ENCODE results near the gene ITPKA. TPM values are rescaled to one million over a fixed set of nuclear protein-coding genes. Genes with fewer than 3 reads are reported as not detected.
"Not testable (repeated sequence)": the region's sequence is repeated elsewhere in the genome, so short reads cannot be mapped to it uniquely, and the experiment has no call there.

ITPKA gene
- total RNA-seq, 4 donors from 2014 or later: 0.75 to 12.4 (median 7.0) TPM

- in situ Hi-C loops (cut with MboI; ENCODE audit: low sequenced_read_pairs in 4 of 4): no loop called here
- ATAC-seq (peak in 1 of 2 donors; percentile 58), DNase-seq (no peak)
- no peak overlapping the region for H3K27ac ChIP-seq
- no peaks in the 10 kb centered on the region for H3K27me3 ChIP-seq
- intact Hi-C loops (cut with DNase I; ENCODE audit: low total_unique reads): no loop called here
- no peak overlapping the region for H3K4me3 ChIP-seq
- TF ChIP-seq POLR2A (IDR thresholded peaks at IDR 0.05) (no peak), CTCF (IDR thresholded peaks at IDR 0.05 in 4 of 5, conservative IDR thresholded peaks at IDR 0.05 in 1 of 5) (peak; percentile 32 to 93 (median 58))
- H3K9me3 ChIP-seq: no peaks in the 10 kb centered on the region
- no peaks in the 10 kb centered on the region for H3K4me1 ChIP-seq
- H3K36me3 ChIP-seq: peaks cover 0 to 49% of the 10 kb centered on the region in 2 donors
Observed at GRCh38 chr15:41465822-41466421, 27.8 kb upstream of the ITPKA start.

- no peaks in the 10 kb centered on the region for H3K27me3 ChIP-seq
- H3K4me1 ChIP-seq: no peaks in the 10 kb centered on the region
- in situ Hi-C loops (cut with MboI; ENCODE audit: low sequenced_read_pairs in 4 of 4) (no loop called here), intact Hi-C loops (cut with DNase I; ENCODE audit: low total_unique reads) (no loop called here)
- no peaks in the 10 kb centered on the region for H3K9me3 ChIP-seq
- no peak overlapping the region for H3K27ac ChIP-seq
- no peak for TF ChIP-seq CTCF (IDR thresholded peaks at IDR 0.05 in 4 of 5, conservative IDR thresholded peaks at IDR 0.05 in 1 of 5)
- no peak for TF ChIP-seq POLR2A (IDR thresholded peaks at IDR 0.05)
- peaks cover 0 to 52% of the 10 kb centered on the region in 2 donors for H3K36me3 ChIP-seq
- no peak for DNase-seq
- no peak overlapping the region for H3K4me3 ChIP-seq
- no peak for ATAC-seq
Observed at GRCh38 chr15:41466711-41467110, 27.0 kb upstream of the ITPKA start.

GRCh38 chr15:41469644-41470043 is 24.0 kb upstream of the ITPKA start:
- H3K4me3 ChIP-seq; H3K4me1 ChIP-seq; H3K9me3 ChIP-seq; H3K27me3 ChIP-seq; ATAC-seq; in situ Hi-C loops (cut with MboI; ENCODE audit: low sequenced_read_pairs in 4 of 4); H3K27ac ChIP-seq; intact Hi-C loops (cut with DNase I; ENCODE audit: low total_unique reads); DNase-seq: not testable (repeated sequence)
- H3K36me3 ChIP-seq: peaks cover 0 to 65% of the 10 kb centered on the region in 2 donors

GRCh38 chr15:41473418-41473817 is 20.3 kb upstream of the ITPKA start:
- Histone ChIP-seq H3K4me3 (no peak overlapping the region), H3K9me3 (no peaks in the 10 kb centered on the region), H3K27ac (no peak overlapping the region), H3K27me3 (no peaks in the 10 kb centered on the region), H3K4me1 (peaks cover 0 to 11% of the 10 kb centered on the region in 2 donors), H3K36me3 (peaks cover 0 to 81% of the 10 kb centered on the region in 2 donors)
- in situ Hi-C loops (cut with MboI; ENCODE audit: low sequenced_read_pairs in 4 of 4) (no loop called here), intact Hi-C loops (cut with DNase I; ENCODE audit: low total_unique reads) (no loop called here)
- DNase-seq (no peak), ATAC-seq (no peak)
- no peak for TF ChIP-seq POLR2A (IDR thresholded peaks at IDR 0.05)
- no peak for TF ChIP-seq CTCF (IDR thresholded peaks at IDR 0.05 in 4 of 5, conservative IDR thresholded peaks at IDR 0.05 in 1 of 5)

GRCh38 chr15:41474436-41474835 is 19.2 kb upstream of the ITPKA start:
- Histone ChIP-seq H3K9me3 (no peaks in the 10 kb centered on the region), H3K36me3 (peaks cover 0 to 83% of the 10 kb centered on the region in 2 donors), H3K4me1 (peaks cover 0 to 11% of the 10 kb centered on the region in 2 donors), H3K4me3 (no peak overlapping the region), H3K27me3 (no peaks in the 10 kb centered on the region), H3K27ac (no peak overlapping the region)
- ATAC-seq (no peak), DNase-seq (no peak)
- in situ Hi-C loops (cut with MboI; ENCODE audit: low sequenced_read_pairs in 4 of 4) (no loop called here), intact Hi-C loops (cut with DNase I; ENCODE audit: low total_unique reads) (no loop called here)
- TF ChIP-seq POLR2A (IDR thresholded peaks at IDR 0.05): no peak

GRCh38 chr15:41474941-41475340 is 18.7 kb upstream of the ITPKA start:
- in situ Hi-C loops (cut with MboI; ENCODE audit: low sequenced_read_pairs in 4 of 4) (no loop called here), intact Hi-C loops (cut with DNase I; ENCODE audit: low total_unique reads) (no loop called here)
- no peak overlapping the region for H3K4me3 ChIP-seq
- DNase-seq (no peak), ATAC-seq (no peak)
- TF ChIP-seq CTCF (IDR thresholded peaks at IDR 0.05 in 4 of 5, conservative IDR thresholded peaks at IDR 0.05 in 1 of 5) (no peak), POLR2A (IDR thresholded peaks at IDR 0.05) (no peak)
- H3K9me3 ChIP-seq: no peaks in the 10 kb centered on the region
- H3K27ac ChIP-seq: peak overlapping the region in 1 of 4 donors; percentile 80
- H3K27me3 ChIP-seq: no peaks in the 10 kb centered on the region
- H3K36me3 ChIP-seq: peaks cover 0 to 83% of the 10 kb centered on the region in 2 donors
- H3K4me1 ChIP-seq: peaks cover 0 to 11% of the 10 kb centered on the region in 2 donors
